Upper lobe of right lung (tissue), 1 donor: ENCODE data around the gene TUSC2. TPM values are rescaled to one million over a fixed set of nuclear protein-coding genes. Genes with fewer than 3 reads are reported as not detected.

ENCODE experiments used
- ATAC-seq: fragments of 200-7000 bp; cut with Tn5 transposase; one replicate; pipeline ENCODE4 v1.9.1; 2020; ENCODE audit warnings: mild to moderate bottlenecking, moderate library complexity
- DNase-seq: peaks from one replicate; pipeline ENCODE4 v3.0.0-alpha.2; 2020
- H3K27ac ChIP-seq: fragments of 200-600 bp; one replicate; pipeline ENCODE4 v1.8.0; 2022
- H3K27me3 ChIP-seq: fragments of 200-600 bp; one replicate; pipeline ENCODE4 v1.8.0; 2022; ENCODE audit warnings: mild to moderate bottlenecking
- H3K36me3 ChIP-seq: fragments of 200-600 bp; one replicate; pipeline ENCODE4 v1.8.0; 2022
- H3K4me1 ChIP-seq: fragments of 200-600 bp; one replicate; pipeline ENCODE4 v1.8.0; 2022
- H3K4me3 ChIP-seq: fragments of 200-600 bp; one replicate; pipeline ENCODE4 v1.8.0; 2022; ENCODE audit warnings: mild to moderate bottlenecking
- H3K9me3 ChIP-seq: fragments of 200-600 bp; one replicate; pipeline ENCODE4 v1.8.0; 2022
- intact Hi-C: fragments of 100-400 bp; cut with DNase I; formaldehyde crosslinking; loops from one replicate; pipeline ENCODE4 v1.11.0; 2022
- total RNA-seq: library from RNA; stranded (reverse); fragmentation: NEBNext Ultra II Directional; extraction: Animal tissue kit (Norgen Biotek cat#: 25700); gene quantifications from one replicate; pipeline ENCODE4 v1.2.1, GENCODE V29; 2021
- TF ChIP-seq, protein P1 (sequence below): fragments of 200-600 bp; IDR thresholded peaks from one replicate; pipeline ENCODE4 v1.8.0; 2022; ENCODE audit warnings: antibody characterized with exemption
- donor health status: DM: no; HTN: yes; CAD: no; lungs with severe emphysema.

TUSC2 gene
- total RNA-seq, 1 donor from 2014 or later = 29.2 TPM

DNA sequence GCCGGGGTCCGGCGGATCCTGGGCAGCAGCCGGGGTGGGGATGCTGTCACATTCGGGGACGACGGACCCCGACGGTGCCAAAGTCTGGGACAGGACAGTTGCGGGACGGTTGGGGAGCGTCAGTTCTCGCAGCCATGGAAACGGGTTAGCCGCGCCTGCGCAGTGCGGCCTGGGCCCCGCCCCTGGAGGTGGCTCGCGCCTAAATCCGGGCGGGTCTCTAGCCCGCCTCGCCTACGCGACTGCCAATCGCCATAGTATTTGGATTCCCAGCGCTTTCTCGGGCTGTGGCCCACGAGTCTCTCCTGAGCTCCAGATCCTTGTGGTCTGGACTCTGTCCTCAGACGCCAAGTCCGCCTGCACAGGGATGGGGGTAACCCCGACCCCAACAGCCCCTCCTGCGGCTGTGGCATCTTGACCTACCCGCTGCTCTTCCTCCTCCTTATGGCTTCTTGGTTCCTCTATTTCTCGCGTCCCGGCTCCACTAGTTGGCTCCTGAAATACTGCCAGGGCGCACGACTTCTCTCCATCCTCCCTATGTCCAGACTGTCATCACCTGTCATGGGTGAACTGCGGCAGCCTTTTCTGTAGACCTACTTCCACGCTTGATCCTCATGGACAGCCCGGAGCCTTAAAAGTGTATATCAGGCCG is 17.7 kb upstream of the TUSC2 start, which contains the start of gene ZMYND10:
Gene ZMYND10, minus strand, starts transcription at position 147 of the 649 bp plus-strand sequence. CDS start 153 bp downstream, outside the sequence.
- intact Hi-C loops = no loop called here
- peak within 1 kb of the TSS; percentile 39 for H3K27ac ChIP-seq
- H3K9me3 ChIP-seq = no peaks in the 10 kb centered on the region
- peaks cover 20% of the 10 kb centered on the region for H3K36me3 ChIP-seq
- H3K27me3 ChIP-seq = no peaks in the 10 kb centered on the region
- DNase-seq (peak; percentile 88), ATAC-seq (peak; percentile 48)
- TF ChIP-seq, protein P1, sequence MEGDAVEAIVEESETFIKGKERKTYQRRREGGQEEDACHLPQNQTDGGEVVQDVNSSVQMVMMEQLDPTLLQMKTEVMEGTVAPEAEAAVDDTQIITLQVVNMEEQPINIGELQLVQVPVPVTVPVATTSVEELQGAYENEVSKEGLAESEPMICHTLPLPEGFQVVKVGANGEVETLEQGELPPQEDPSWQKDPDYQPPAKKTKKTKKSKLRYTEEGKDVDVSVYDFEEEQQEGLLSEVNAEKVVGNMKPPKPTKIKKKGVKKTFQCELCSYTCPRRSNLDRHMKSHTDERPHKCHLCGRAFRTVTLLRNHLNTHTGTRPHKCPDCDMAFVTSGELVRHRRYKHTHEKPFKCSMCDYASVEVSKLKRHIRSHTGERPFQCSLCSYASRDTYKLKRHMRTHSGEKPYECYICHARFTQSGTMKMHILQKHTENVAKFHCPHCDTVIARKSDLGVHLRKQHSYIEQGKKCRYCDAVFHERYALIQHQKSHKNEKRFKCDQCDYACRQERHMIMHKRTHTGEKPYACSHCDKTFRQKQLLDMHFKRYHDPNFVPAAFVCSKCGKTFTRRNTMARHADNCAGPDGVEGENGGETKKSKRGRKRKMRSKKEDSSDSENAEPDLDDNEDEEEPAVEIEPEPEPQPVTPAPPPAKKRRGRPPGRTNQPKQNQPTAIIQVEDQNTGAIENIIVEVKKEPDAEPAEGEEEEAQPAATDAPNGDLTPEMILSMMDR = no peak
- peaks cover 36% of the 10 kb centered on the region for H3K4me1 ChIP-seq
- H3K4me3 ChIP-seq = peak within 1 kb of the TSS; percentile 39

DNA sequence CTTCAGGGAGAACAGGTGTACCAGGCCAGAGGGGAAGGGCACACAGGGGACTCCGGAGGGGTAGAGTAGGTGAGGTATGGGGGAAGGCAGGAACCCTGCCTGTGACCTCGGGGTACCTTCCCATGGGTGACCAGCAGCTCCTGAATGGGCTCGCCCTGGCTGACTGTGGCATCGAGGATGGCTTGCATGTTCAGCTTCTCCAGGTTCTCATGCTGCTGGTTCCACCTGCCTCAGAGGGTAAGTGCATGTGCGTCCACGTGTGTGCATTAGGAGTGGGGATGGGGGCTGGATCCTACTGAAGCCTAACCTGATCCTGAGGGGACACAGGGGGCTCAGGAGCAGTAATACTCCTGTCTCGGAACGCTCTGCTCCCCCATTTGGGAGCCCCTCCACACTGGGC is 17.0 kb upstream of the TUSC2 start:
- ATAC-seq = no peak
- Histone ChIP-seq H3K27me3 (no peaks in the 10 kb centered on the region), H3K27ac (no peak overlapping the region), H3K4me1 (peaks cover 36% of the 10 kb centered on the region), H3K9me3 (no peaks in the 10 kb centered on the region), H3K36me3 (peaks cover 20% of the 10 kb centered on the region), H3K4me3 (peak overlapping the region; percentile 39)
- intact Hi-C loops = no loop called here
- DNase-seq = no peak
- TF ChIP-seq, protein P1 = no peak

DNA sequence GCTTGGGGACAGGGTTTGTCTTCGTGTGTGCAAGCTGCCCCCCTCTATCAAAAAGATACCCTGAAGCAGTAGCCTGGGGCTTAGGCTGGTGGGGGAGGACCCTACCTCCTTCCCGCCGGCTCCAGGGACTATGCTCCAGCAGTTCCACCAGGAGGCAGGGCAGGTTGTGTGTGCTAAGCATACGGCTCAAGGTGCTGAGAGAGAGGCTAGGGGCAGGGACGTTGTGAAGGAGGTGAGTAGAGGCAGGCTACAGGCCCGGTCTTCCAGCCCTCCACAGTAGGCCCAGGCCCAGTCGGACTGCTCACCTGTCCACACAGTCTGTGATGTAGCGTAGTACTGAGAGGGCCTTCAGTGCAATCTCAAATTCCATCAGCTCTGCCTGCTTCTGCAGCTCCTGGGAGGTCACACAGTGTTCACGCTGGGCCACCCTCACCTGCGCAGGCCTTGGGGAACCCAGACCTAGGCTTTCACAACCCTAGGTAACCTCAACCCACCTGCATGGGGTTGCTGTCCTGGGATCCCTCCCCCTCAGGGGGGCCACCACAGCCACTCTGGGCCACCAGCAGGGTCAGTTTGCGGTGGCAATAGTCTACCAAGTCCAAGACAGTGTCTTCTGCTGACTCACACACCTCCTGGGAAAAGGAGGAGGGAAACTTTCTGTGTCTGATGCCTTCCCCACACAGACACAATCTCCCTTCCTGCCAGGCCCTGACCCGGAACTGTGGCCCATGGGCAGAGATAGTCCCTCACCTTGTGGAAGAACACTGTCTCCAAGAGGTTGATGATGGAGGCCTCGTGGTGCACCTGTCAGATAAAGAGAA is 15.0 kb upstream of the TUSC2 start:
- Histone ChIP-seq H3K36me3 (peaks cover 7% of the 10 kb centered on the region), H3K9me3 (no peaks in the 10 kb centered on the region), H3K4me3 (no peak overlapping the region), H3K27ac (no peak overlapping the region), H3K4me1 (peaks cover 41% of the 10 kb centered on the region), H3K27me3 (no peaks in the 10 kb centered on the region)
- ATAC-seq (no peak), DNase-seq (no peak)
- intact Hi-C loops = no loop called here
- TF ChIP-seq, protein P1 = no peak

DNA sequence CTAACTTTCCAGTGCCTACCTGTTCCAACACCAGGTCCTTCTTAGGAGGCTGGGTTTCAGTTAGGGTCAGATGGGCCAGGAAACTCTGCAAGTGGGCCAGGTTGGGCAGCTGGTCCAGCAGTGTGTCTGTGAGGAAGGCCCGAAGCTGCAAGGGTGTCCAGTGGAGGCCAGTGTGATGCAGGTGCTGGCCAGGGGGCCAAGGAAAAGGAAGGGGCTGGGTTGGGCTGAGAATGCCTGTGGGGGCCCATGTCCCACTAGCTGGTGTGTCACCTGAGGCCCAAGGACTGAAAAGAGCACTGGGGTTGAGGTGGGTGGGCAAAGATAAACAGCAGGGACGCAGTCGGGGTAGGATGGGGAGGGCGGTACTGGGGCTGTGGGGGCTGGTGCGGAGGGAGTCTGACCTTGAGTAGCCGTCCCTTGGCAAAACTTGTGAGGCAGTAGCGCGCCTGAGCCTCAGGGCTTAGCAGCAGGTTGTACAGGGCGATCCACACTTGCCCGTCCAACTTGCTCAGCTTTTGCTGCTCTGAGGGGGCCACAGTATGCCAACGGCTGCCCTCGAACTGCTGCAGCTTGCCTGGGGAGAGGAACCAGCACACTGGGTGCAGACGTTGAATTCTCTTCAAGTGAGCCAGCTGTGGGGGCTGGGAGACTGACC is 14.1 kb upstream of the TUSC2 start:
- H3K27ac ChIP-seq = no peak overlapping the region
- peaks cover 43% of the 10 kb centered on the region for H3K4me1 ChIP-seq
- H3K9me3 ChIP-seq = no peaks in the 10 kb centered on the region
- DNase-seq (no peak), ATAC-seq (no peak)
- H3K27me3 ChIP-seq = no peaks in the 10 kb centered on the region
- no peaks in the 10 kb centered on the region for H3K36me3 ChIP-seq
- H3K4me3 ChIP-seq = no peak overlapping the region
- intact Hi-C loops = no loop called here
- TF ChIP-seq, protein P1 = no peak

DNA sequence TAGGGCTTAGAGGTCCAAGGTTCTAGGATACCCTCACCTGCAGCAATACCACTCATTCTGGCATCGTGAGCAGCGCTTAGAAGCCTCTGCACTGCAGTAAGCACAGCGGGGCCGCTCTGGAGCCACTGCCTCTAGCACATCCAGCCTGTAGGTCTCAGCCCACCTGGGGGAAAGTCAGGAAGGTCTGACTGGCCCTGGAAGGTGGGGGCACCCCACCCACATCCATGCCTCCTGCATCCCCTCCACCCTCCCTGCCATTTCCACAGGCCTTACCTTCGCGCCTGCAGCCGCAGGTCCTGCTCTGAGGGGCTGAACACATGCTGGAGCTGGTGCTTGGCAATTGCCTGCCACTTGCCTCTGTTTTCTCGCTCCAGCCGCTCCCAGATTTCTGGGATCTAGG is 13.5 kb upstream of the TUSC2 start:
- peaks cover 44% of the 10 kb centered on the region for H3K4me1 ChIP-seq
- peak overlapping the region; percentile 95 for H3K4me3 ChIP-seq
- TF ChIP-seq, protein P1 = no peak
- H3K36me3 ChIP-seq = no peaks in the 10 kb centered on the region
- no peaks in the 10 kb centered on the region for H3K9me3 ChIP-seq
- intact Hi-C loops = no loop called here
- peak overlapping the region; percentile 96 for H3K27ac ChIP-seq
- ATAC-seq = no peak
- H3K27me3 ChIP-seq = no peaks in the 10 kb centered on the region
- peak; percentile 69 for DNase-seq
